ENCODE measurements around the gene PDE11A. TPM values are rescaled to one million over a fixed set of nuclear protein-coding genes. Genes with fewer than 3 reads are reported as not detected.
"Not testable (repeated sequence)": the region's sequence is repeated elsewhere in the genome, so short reads cannot be mapped to it uniquely, and the experiment has no call there.

Gene PDE11A
- total RNA-seq, 1 donor from 2014 or later: not detected

DNA sequence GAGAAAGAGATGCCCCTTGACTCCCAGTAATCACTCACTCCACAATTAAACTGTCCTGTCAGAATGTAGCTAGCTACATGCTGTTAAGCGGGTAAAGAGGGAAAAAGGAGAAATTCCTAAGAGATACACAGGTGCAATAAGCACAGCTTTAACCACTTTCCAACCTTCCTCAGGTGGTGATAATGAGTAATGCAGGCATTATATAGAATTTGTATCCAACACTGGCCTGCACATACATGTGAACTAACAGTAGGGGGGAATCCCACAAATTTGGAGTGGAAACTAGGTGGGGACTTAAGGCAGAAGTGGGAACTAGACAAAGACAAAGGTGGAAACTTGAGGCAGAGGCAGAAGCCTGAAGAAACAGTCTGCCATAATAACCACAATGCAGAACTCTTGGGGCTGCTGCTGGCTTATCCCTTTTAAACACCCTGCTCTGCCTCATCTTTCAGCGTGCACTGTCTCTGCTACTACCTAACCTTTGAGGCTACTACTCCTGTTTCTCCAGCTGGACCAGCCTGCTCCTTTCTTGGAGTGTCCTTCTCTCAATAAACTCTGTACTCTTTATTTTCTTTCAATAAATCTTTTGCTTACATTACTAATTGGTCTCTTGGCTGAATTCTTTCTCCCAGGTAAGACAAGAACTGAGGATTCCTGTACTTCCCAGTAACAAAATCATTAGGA lies 259.7 kb downstream of the PDE11A start:
- ATAC-seq: no peak

- no peak for ATAC-seq
Measured at GRCh38 chr2:177810906-177811305, 261.7 kb downstream of the PDE11A start.

- ATAC-seq: no peak
Measured at GRCh38 chr2:177808984-177809809, 263.4 kb downstream of the PDE11A start.

GRCh38 chr2:177806025-177806424 lies 266.6 kb downstream of the PDE11A start:
- no peak for ATAC-seq

- ATAC-seq: peak; percentile 39
Measured at GRCh38 chr2:177799531-177799930, 273.0 kb downstream of the PDE11A start.

- no peak for ATAC-seq
Measured at GRCh38 chr2:177797808-177798207, 274.8 kb downstream of the PDE11A start.

DNA sequence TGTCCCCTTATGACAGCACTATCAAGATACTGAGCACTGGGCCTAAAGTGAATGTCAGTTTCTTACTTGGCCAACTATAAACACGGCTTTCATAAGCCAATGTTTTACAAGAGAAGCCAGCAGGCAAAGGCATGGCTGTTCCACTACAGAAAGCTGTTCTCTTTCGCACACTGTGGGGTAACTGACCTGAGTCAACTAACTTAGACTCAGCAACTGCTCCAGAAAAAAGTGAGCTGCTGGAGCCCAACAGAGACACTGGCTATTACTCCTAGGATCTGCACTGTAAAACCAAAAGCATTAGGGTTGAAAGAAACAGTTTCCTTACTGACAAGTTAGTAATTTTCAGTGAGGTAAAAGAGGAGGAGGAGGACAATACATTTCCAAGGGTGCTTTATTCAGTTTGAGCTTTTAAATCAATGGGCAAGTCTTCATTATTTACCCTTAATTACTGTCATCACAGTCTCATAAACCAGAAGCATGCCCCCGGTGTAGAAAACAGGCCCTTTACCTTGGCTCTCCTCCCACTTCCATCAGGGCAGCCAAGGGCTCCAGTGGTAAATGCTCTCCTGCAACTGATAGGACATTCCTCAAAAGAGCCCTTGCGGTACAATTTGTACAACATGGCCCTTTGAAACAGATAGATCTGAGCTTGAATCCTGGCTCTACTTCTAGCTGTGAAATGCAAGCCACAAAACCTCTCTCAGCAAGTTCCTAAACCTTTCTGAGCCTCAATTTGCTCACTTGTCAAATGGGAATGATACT lies 275.7 kb downstream of the PDE11A start:
- ATAC-seq: no peak

DNA sequence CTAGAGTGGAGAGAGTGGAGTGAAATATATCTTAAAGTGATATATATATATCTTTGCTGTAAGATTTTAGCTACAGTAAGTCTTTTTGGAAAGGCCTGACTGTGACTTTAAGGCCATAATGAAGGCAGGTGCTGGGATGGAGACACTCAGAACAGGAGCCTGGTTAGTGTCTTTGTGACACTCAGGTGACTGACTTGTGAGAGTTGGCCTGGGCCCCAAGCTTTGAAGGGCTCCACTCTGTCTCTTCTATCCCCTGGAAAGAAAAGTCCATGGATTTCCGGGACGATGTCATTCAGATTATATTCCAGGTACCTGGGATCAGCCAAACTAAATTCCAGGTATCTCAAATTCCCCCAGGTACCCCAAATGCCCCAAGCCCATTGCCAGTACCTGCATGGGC lies 276.6 kb downstream of the PDE11A start:
- ATAC-seq: no peak

DNA sequence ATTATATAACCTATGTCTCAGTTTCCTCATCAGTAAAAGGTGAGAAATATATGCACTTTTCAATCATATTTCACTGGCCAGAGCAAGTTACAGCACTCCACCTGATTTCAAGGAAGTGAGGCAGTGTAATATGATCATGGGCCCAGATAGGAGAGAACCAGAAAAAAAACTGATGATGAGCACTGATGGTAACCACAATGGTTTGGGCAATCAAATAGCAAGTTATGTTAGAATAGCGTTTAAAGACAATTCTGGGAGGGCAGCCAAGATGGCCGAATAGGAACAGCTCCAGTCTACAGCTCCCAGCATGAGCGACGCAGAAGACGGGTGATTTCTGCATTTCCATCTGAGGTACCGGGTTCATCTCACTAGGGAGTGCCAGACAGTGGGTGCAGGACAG lies 287.4 kb downstream of the PDE11A start:
- ATAC-seq: not testable (repeated sequence)

DNA sequence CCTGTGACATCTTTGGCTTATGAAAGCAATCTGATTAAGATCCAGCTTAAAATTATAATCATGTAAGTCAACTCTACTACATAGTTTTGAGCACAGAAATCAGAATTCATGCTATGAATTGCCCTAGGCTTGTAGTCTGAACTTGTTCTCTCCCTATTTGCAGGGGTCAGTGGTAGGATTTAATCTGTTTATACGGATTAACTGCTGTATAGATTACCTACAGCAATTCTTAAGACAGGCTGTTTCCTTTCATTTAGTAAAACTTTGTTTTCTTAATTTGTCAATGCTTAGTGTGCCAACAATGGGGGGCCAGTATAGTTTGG lies 287.9 kb downstream of the PDE11A start:
- no peak for ATAC-seq

GRCh38 chr2:177783835-177784744 lies 288.5 kb downstream of the PDE11A start:
- ATAC-seq: peak; percentile 75

- no peak for ATAC-seq
Measured at GRCh38 chr2:177783091-177783490, 289.5 kb downstream of the PDE11A start.

GRCh38 chr2:177782613-177783012 lies 290.0 kb downstream of the PDE11A start:
- no peak for ATAC-seq

GRCh38 chr2:177778472-177778871 lies 294.1 kb downstream of the PDE11A start:
- ATAC-seq: no peak

DNA sequence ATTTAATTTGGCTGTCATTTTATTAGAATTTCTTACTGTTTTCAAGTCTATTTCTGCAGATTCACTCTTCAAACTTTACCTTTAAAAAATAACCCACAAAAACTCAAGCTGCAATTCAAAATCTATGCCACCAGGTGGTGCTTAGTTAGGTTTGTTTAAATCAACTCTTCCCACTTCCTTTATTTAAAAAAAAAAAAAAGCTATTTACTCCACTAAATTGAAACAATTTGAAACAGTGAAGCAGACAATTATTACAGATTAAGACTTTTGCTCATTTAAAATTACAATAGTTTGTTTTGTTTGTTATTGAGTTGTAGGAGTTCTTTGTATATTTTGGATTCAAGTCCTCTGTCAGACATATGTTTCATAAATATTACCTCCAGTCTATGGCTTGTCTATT lies 300.0 kb downstream of the PDE11A start:
- ATAC-seq: no peak

DNA sequence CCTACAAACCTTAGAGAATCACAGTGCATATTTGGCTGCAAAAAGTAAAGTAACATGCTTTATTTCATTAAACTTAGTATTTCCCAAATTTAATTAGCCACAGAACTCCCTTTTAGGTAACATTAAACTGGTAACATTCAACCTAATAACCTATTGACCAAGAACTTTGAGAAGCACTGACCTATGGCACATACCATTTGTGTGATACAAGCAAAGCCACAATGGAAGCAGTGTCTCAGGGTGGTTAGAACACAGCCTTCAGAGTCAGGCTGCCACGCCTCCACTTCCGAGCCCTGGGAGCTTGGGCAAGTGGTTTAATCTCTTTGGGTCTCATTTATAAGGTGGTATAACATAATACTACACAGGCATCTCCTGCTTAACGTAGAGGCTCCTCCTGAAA lies 301.4 kb downstream of the PDE11A start:
- ATAC-seq: no peak

DNA sequence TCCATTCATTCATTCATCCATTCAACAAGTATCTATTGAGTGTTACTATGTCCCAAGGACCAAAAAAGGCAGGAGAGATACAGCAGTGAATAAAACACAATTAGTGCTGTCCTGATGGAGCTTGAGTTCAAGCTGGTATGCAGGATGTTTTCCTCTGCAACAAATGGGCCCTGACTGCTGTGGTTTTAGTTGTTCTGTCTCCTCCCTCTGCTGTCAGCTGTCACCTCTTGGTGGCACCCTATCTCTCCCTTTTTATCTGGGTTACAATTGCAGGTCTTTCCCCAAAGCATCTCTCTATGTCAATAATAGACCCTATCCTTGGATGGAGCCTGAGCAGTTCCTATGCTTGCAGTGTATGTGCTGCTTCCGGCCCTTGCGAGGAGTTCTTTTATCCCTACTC lies 304.8 kb downstream of the PDE11A start:
- ATAC-seq: no peak

GRCh38 chr2:177765698-177766097 lies 306.9 kb downstream of the PDE11A start:
- no peak for ATAC-seq

DNA sequence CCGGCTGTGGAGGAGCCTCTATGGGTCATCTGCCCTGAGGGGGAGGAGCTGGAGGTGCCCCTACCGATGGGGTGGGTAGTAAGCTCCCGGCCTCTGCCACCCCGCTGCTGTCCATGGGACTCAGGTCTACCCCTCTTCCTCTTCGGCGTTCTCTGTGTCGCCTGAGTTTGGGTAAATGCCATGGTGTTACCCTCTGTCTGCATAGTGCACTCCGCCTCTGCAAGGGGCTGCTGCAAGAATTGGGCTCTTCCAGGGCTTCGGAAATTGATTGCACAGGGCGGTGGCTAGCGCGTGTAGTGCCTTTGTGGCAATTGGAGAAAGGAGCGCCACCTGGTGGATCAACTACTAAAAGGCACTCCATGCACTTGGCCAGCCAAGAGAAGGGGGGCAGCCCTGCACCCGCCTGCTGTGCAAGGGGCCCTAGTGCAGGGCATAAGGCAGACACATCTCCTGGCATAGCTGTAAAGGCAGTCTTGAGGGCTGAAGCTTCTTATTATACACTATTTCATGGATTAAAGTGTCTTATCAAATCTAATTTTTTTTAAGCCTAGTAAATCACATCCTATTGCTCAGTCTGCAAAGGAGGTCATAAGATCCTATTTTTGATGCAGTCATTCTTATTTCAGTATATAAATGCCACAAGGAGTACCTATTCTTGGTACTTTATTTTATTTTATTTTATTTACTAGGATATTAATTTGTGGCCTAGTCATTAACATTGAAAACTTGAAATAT lies 308.9 kb downstream of the PDE11A start:
- ATAC-seq: peak; percentile 79

- ATAC-seq: no peak
Measured at GRCh38 chr2:177759443-177759842, 313.1 kb downstream of the PDE11A start.

- ATAC-seq: no peak
Measured at GRCh38 chr2:177758591-177759371, 313.8 kb downstream of the PDE11A start.

Measured in esophagus mucosa (tissue), 1 donor.